Measurements from ENCODE around the gene SCUBE3.

The SCUBE3 gene

GRCh38 chr6:35208419-35208818 lies 5.3 kb upstream of the SCUBE3 start:
- H3K9me3 ChIP-seq (ENCODE audit: control insufficient read depth in 2 of 2, low read length in 2 of 2), result no peaks in the 10 kb centered on the region
- H3K4me1 ChIP-seq (ENCODE audit: control insufficient read depth in 2 of 2, insufficient read depth in 2 of 2, low read length in 2 of 2), result peaks cover 0 to 3% of the 10 kb centered on the region in 2 donors
- no peaks in the 10 kb centered on the region for H3K36me3 ChIP-seq (ENCODE audit: control insufficient read depth in 2 of 2, insufficient read depth in 2 of 2, low read length in 2 of 2)
- H3K9ac ChIP-seq (ENCODE audit: low read depth in 1 of 2, low read length in 2 of 2), result no peak overlapping the region
- no peak overlapping the region for H3K27ac ChIP-seq (ENCODE audit: low read depth in 2 of 2, low read length in 2 of 2)
- H3K4me3 ChIP-seq (ENCODE audit: low read length in 2 of 2), result no peak overlapping the region
- H3K27me3 ChIP-seq (ENCODE audit: control insufficient read depth in 2 of 2, insufficient read depth in 2 of 2, low read length in 2 of 2), result peaks cover 16 to 33% of the 10 kb centered on the region in 2 donors

- H3K9ac ChIP-seq (ENCODE audit: low read depth in 1 of 2, low read length in 2 of 2), result no peak overlapping the region
- no peaks in the 10 kb centered on the region for H3K9me3 ChIP-seq (ENCODE audit: control insufficient read depth in 2 of 2, low read length in 2 of 2)
- no peaks in the 10 kb centered on the region for H3K36me3 ChIP-seq (ENCODE audit: control insufficient read depth in 2 of 2, insufficient read depth in 2 of 2, low read length in 2 of 2)
- peaks cover 3 to 5% of the 10 kb centered on the region in 2 donors for H3K4me1 ChIP-seq (ENCODE audit: control insufficient read depth in 2 of 2, insufficient read depth in 2 of 2, low read length in 2 of 2)
- peaks cover 22 to 31% of the 10 kb centered on the region in 2 donors for H3K27me3 ChIP-seq (ENCODE audit: control insufficient read depth in 2 of 2, insufficient read depth in 2 of 2, low read length in 2 of 2)
- no peak overlapping the region for H3K4me3 ChIP-seq (ENCODE audit: low read length in 2 of 2)
- H3K27ac ChIP-seq (ENCODE audit: low read depth in 2 of 2, low read length in 2 of 2), result no peak overlapping the region
These were observed 4.7 kb upstream of the SCUBE3 start for GRCh38 chr6:35209081-35209480.

GRCh38 chr6:35209622-35210247 lies 4.0 kb upstream of the SCUBE3 start:
- no peak overlapping the region for H3K27ac ChIP-seq (ENCODE audit: low read depth in 2 of 2, low read length in 2 of 2)
- no peaks in the 10 kb centered on the region for H3K9me3 ChIP-seq (ENCODE audit: control insufficient read depth in 2 of 2, low read length in 2 of 2)
- peaks cover 3 to 9% of the 10 kb centered on the region in 2 donors for H3K4me1 ChIP-seq (ENCODE audit: control insufficient read depth in 2 of 2, insufficient read depth in 2 of 2, low read length in 2 of 2)
- no peaks in the 10 kb centered on the region for H3K36me3 ChIP-seq (ENCODE audit: control insufficient read depth in 2 of 2, insufficient read depth in 2 of 2, low read length in 2 of 2)
- peaks cover 27 to 35% of the 10 kb centered on the region in 2 donors for H3K27me3 ChIP-seq (ENCODE audit: control insufficient read depth in 2 of 2, insufficient read depth in 2 of 2, low read length in 2 of 2)
- H3K4me3 ChIP-seq (ENCODE audit: low read length in 2 of 2), result no peak overlapping the region
- H3K9ac ChIP-seq (ENCODE audit: low read depth in 1 of 2, low read length in 2 of 2), result no peak overlapping the region

- Histone ChIP-seq H3K36me3 (ENCODE audit: control insufficient read depth in 2 of 2, insufficient read depth in 2 of 2, low read length in 2 of 2) (no peaks in the 10 kb centered on the region), H3K9me3 (ENCODE audit: control insufficient read depth in 2 of 2, low read length in 2 of 2) (no peaks in the 10 kb centered on the region), H3K4me3 (ENCODE audit: low read length in 2 of 2) (peak overlapping the region in 1 of 2 donors; percentile 62), H3K27ac (ENCODE audit: low read depth in 2 of 2, low read length in 2 of 2) (no peak overlapping the region), H3K9ac (ENCODE audit: low read depth in 1 of 2, low read length in 2 of 2) (no peak overlapping the region), H3K4me1 (ENCODE audit: control insufficient read depth in 2 of 2, insufficient read depth in 2 of 2, low read length in 2 of 2) (peaks cover 0 to 9% of the 10 kb centered on the region in 2 donors), H3K27me3 (ENCODE audit: control insufficient read depth in 2 of 2, insufficient read depth in 2 of 2, low read length in 2 of 2) (peaks cover 39 to 52% of the 10 kb centered on the region in 2 donors)
These were observed 411 bp upstream of the SCUBE3 start for GRCh38 chr6:35213298-35213791.

GRCh38 chr6:35214869-35215664 lies 1.3 kb downstream of the SCUBE3 start:
- peaks cover 34 to 52% of the 10 kb centered on the region in 2 donors for H3K27me3 ChIP-seq (ENCODE audit: control insufficient read depth in 2 of 2, insufficient read depth in 2 of 2, low read length in 2 of 2)

GRCh38 chr6:35215665-35216411 lies 2.1 kb downstream of the SCUBE3 start:
- no peak overlapping the region for H3K9ac ChIP-seq (ENCODE audit: low read depth in 1 of 2, low read length in 2 of 2)
- H3K4me3 ChIP-seq (ENCODE audit: low read length in 2 of 2), result no peak overlapping the region
- peaks cover 34 to 52% of the 10 kb centered on the region in 2 donors for H3K27me3 ChIP-seq (ENCODE audit: control insufficient read depth in 2 of 2, insufficient read depth in 2 of 2, low read length in 2 of 2)
- peaks cover 0 to 9% of the 10 kb centered on the region in 2 donors for H3K4me1 ChIP-seq (ENCODE audit: control insufficient read depth in 2 of 2, insufficient read depth in 2 of 2, low read length in 2 of 2)
- H3K9me3 ChIP-seq (ENCODE audit: control insufficient read depth in 2 of 2, low read length in 2 of 2), result no peaks in the 10 kb centered on the region
- H3K27ac ChIP-seq (ENCODE audit: low read depth in 2 of 2, low read length in 2 of 2), result no peak overlapping the region
- no peaks in the 10 kb centered on the region for H3K36me3 ChIP-seq (ENCODE audit: control insufficient read depth in 2 of 2, insufficient read depth in 2 of 2, low read length in 2 of 2)

More at GRCh38 chr6:35214869-35215664, 1.3 kb downstream of the SCUBE3 start:
- Histone ChIP-seq H3K27ac (ENCODE audit: low read depth in 2 of 2, low read length in 2 of 2) (no peak overlapping the region), H3K9ac (ENCODE audit: low read depth in 1 of 2, low read length in 2 of 2) (no peak overlapping the region), H3K9me3 (ENCODE audit: control insufficient read depth in 2 of 2, low read length in 2 of 2) (no peaks in the 10 kb centered on the region), H3K4me1 (ENCODE audit: control insufficient read depth in 2 of 2, insufficient read depth in 2 of 2, low read length in 2 of 2) (peaks cover 0 to 9% of the 10 kb centered on the region in 2 donors), H3K4me3 (ENCODE audit: low read length in 2 of 2) (peak overlapping the region in 1 of 2 donors; percentile 62), H3K36me3 (ENCODE audit: control insufficient read depth in 2 of 2, insufficient read depth in 2 of 2, low read length in 2 of 2) (no peaks in the 10 kb centered on the region)

GRCh38 chr6:35216412-35216732 lies 2.6 kb downstream of the SCUBE3 start:
- peaks cover 34 to 52% of the 10 kb centered on the region in 2 donors for H3K27me3 ChIP-seq (ENCODE audit: control insufficient read depth in 2 of 2, insufficient read depth in 2 of 2, low read length in 2 of 2)
- H3K4me3 ChIP-seq (ENCODE audit: low read length in 2 of 2), result no peak overlapping the region
- H3K9ac ChIP-seq (ENCODE audit: low read depth in 1 of 2, low read length in 2 of 2), result no peak overlapping the region
- H3K4me1 ChIP-seq (ENCODE audit: control insufficient read depth in 2 of 2, insufficient read depth in 2 of 2, low read length in 2 of 2), result peaks cover 0 to 9% of the 10 kb centered on the region in 2 donors
- no peaks in the 10 kb centered on the region for H3K9me3 ChIP-seq (ENCODE audit: control insufficient read depth in 2 of 2, low read length in 2 of 2)
- H3K27ac ChIP-seq (ENCODE audit: low read depth in 2 of 2, low read length in 2 of 2), result no peak overlapping the region
- H3K36me3 ChIP-seq (ENCODE audit: control insufficient read depth in 2 of 2, insufficient read depth in 2 of 2, low read length in 2 of 2), result no peaks in the 10 kb centered on the region

GRCh38 chr6:35216851-35217811 lies 3.4 kb downstream of the SCUBE3 start:
- Histone ChIP-seq H3K4me3 (ENCODE audit: low read length in 2 of 2) (no peak overlapping the region), H3K9me3 (ENCODE audit: control insufficient read depth in 2 of 2, low read length in 2 of 2) (no peaks in the 10 kb centered on the region), H3K4me1 (ENCODE audit: control insufficient read depth in 2 of 2, insufficient read depth in 2 of 2, low read length in 2 of 2) (peaks cover 0 to 9% of the 10 kb centered on the region in 2 donors), H3K36me3 (ENCODE audit: control insufficient read depth in 2 of 2, insufficient read depth in 2 of 2, low read length in 2 of 2) (no peaks in the 10 kb centered on the region), H3K9ac (ENCODE audit: low read depth in 1 of 2, low read length in 2 of 2) (no peak overlapping the region), H3K27ac (ENCODE audit: low read depth in 2 of 2, low read length in 2 of 2) (no peak overlapping the region), H3K27me3 (ENCODE audit: control insufficient read depth in 2 of 2, insufficient read depth in 2 of 2, low read length in 2 of 2) (peaks cover 32 to 50% of the 10 kb centered on the region in 2 donors)

- H3K9ac ChIP-seq (ENCODE audit: low read depth in 1 of 2, low read length in 2 of 2), result no peak overlapping the region
- H3K4me3 ChIP-seq (ENCODE audit: low read length in 2 of 2), result no peak overlapping the region
- H3K36me3 ChIP-seq (ENCODE audit: control insufficient read depth in 2 of 2, insufficient read depth in 2 of 2, low read length in 2 of 2), result no peaks in the 10 kb centered on the region
- no peaks in the 10 kb centered on the region for H3K9me3 ChIP-seq (ENCODE audit: control insufficient read depth in 2 of 2, low read length in 2 of 2)
- no peak overlapping the region for H3K27ac ChIP-seq (ENCODE audit: low read depth in 2 of 2, low read length in 2 of 2)
- H3K4me1 ChIP-seq (ENCODE audit: control insufficient read depth in 2 of 2, insufficient read depth in 2 of 2, low read length in 2 of 2), result peaks cover 0 to 9% of the 10 kb centered on the region in 2 donors
- peaks cover 23 to 41% of the 10 kb centered on the region in 2 donors for H3K27me3 ChIP-seq (ENCODE audit: control insufficient read depth in 2 of 2, insufficient read depth in 2 of 2, low read length in 2 of 2)
These were observed 4.3 kb downstream of the SCUBE3 start for GRCh38 chr6:35218021-35218420.

All from mucosa of rectum (tissue), 2 donors.